HG03575 (cell line): ENCODE measurements around the gene ARHGAP22.

Source experiments
- ATAC-seq: cut with Tn5 transposase; IDR thresholded peaks from one replicate; pipeline ENCODE4 v1.9.1; 2021; ENCODE audit not compliant: unreplicated experiment, insufficient number of reproducible peaks, low FRiP score; ENCODE audit errors: extremely low read depth

The ARHGAP22 gene

DNA sequence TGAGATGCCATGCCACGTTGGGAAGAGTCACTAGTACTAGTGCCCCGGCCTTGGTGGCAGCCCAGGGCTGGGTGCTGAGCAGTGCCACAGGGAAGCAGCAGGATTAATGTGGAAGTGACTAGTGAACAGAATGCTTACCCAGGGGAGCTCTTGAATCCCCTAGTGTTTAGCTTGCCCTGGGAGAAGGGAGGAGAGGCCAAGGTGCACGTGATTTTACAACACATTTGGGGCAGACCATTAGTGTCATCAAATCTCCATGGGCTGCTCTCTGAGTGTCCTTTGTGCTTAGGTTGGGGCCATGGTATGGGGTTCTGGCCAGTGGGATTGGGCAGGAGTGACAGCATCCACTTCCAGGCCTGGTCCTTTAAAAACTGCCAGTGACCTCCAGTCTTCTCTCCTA is 37.5 kb downstream of the ARHGAP22 start:
- no peak for ATAC-seq

DNA sequence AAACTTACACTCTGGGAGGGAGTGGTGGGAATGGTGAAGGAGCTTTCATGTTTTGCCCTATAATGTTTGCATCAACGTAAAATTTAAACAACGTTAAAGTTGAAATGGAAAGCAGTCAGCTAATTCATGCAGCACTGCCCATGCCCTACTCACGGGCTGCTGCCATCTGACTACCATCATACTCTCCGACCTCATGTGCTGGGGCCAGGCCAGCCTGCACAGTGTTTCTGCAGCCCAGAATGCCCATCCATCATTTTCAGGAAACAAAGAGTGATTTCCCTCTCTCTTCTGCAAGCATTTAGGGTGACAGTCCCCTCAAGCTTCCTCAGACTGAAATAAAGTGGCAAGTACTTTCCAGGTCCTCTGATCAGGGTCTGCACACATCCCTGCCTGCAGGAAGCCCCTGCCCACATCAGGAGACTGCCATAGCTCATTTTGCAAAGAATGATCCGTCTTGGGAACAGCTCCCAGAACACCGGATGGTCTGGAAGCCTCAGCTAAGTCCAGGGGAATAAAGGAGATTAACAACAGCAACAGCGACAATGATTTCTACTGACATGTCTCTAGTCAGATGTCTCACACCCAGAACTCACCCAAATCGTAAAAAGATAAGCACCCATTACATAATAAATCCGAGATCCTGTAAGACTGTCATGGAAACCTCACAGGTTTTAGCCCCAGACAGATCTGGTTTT is 40.3 kb downstream of the ARHGAP22 start:
- no peak for ATAC-seq

DNA sequence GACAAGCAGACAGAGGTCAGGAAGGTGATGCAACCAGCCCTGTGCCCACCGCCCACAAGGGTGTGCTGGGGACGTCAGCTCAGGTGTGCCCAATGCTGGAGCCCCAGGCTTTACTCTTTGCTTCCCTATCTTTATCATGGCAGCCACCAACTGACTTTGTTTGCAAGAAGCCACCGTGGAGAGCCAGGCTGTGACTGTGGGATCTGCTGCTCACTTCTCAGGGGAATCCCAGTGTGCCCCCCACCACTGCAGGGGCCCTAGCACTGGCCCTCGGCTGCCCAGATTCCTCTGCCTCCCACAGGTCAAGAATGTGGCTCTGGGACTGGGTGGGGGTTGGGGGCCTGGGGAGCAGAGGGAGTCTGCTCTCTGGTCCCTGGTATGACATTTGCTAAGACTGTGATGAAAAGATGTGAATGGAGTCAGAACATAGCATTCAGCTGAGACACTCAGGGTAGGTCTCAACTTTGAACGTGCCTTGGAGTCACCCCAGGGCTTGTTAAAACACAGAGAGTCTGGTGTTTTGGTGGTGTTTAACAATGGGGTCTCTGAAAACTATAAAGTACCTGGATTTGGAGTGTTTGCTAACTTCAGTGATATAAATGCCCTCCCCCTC is 47.3 kb downstream of the ARHGAP22 start:
- no peak for ATAC-seq

DNA sequence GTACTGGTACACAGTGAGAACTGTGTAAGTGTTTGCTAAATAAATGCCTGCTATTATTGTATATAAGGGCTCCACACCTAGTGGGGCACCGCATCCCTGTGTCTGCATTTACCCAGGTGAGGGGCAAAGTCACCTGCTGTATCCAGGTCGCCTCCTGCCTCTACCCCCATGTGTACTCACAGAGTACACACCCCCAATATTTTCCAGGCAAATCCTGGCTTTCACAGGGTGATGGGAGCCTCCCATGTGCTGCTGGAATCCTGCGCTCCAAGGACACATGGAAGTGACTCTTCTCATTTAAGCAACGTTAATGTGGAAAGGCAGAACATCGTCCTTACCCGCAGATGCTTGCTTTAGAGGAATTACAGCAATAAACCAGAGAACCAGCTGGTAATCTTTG is 48.2 kb downstream of the ARHGAP22 start:
- ATAC-seq: no peak

DNA sequence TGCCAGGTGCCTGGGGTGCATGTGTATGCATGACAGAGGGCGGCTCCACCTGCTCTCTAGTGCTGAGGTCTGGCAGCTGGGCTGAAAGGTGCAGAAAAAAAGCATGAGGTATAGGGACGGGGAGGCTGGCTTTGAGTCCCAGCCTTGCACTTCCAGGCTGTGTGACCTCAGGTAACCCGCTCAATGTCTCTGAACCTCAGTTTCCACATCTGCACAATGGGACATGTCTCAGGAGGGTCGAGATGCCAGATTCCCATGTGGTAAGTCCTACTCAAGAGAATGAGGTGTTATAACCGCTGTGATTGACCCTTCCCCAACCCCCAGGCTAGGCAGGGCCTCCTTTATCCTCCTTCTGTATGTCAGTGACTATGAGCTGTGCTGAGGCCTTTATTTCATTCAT is 48.8 kb downstream of the ARHGAP22 start:
- no peak for ATAC-seq

DNA sequence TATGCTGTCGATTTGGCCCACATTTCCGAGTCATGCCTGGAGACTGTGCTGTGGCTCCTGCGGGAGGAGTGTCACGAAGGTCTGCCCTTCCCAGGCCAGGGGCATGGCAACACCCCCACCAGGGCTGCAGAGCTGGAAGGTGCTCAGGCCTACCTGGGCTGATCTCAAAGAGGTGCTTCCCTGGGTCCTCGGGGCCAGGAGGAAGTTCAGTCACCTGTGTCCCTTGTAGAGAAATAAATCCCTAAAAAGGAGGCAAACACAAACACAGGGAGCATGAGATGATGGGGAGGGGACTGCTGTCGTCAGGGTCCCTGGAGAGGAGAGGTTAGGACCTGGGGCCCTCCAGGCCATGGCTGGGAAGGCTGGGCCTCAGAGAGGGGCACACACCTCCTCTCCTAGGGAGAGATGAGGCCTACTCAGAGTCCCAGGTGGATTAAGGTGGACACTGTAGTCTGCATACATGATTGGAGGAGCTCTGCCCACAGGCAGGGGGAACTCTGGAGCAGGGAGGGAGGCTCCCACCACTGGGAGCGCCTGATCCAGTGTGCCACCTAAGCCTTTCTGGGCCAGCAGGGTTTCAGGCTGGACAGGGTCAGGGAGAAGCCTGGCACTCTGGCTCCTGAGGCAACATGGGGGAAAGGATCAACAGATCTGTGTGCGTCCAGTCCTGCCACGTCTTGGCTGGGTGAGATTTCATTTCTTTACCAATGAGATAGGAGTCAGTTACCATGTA is 49.4 kb downstream of the ARHGAP22 start:
- ATAC-seq: no peak

DNA sequence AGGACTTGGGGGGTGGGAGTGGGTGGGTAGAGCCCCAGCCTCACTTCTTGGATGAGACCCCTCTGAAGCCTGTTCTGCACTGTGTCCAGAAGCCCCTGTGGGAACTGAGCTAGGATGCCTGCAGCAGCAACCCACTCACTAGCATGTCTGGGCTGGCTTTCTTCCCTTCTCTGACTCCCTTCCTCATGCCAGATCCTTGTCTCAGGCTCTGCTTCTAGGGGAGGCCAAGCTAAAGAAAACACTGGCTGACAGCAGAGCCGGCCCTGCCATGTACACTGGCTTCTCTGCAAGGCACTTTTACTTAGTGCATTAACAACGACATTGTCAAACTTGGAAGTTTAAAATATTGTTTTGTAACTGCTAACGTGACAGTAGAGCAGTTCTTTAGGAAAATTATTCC is 50.2 kb downstream of the ARHGAP22 start:
- no peak for ATAC-seq

DNA sequence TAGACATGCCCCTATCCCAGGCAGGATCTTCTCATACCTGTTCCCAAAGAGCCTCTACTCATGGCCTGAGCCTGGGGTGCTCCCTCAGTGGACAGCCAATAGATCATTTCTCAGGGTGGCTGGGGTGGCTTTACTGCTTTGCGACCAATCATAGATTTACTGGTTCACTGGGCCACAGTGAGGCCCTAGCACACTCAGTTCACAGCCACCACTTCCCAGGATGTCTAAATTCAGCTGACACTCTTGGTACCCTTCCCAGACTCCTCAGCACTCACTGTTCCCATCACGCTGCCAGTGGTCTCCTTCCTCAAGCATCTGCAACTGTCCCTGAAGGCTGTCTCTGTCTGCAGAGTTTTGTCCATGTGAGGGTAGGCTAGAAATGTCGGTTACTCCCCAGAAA is 50.6 kb downstream of the ARHGAP22 start:
- no peak for ATAC-seq

DNA sequence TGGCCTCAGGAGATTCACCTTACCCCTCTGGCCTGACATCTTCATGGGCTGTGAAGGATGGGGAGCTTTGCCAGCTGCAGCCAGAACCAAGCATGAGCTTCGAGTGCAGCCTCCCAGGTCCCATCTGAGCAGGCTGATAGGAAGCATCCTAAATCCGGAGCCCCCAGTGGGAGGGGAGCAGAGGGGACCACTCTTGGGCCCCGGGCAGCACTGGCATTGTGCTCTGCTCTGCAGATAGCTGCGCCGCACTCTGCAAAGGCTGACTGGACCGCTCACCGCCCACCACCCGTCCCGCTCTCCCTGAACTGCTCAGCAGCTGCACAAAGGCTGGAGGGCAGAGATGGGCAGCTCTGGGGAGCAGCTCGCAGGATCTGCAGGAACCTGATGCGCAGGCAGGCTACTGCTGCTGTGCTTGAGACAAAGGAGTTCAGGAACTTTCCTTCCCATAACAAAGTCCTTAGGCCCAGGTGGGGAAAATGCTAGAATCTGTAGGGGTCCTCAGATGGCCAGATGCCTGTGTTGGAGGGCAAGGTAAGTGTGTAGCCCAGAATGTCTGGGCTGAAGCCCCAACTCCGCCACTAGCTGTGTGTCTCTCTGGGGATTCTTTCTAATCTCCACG is 51.8 kb downstream of the ARHGAP22 start:
- ATAC-seq: no peak

DNA sequence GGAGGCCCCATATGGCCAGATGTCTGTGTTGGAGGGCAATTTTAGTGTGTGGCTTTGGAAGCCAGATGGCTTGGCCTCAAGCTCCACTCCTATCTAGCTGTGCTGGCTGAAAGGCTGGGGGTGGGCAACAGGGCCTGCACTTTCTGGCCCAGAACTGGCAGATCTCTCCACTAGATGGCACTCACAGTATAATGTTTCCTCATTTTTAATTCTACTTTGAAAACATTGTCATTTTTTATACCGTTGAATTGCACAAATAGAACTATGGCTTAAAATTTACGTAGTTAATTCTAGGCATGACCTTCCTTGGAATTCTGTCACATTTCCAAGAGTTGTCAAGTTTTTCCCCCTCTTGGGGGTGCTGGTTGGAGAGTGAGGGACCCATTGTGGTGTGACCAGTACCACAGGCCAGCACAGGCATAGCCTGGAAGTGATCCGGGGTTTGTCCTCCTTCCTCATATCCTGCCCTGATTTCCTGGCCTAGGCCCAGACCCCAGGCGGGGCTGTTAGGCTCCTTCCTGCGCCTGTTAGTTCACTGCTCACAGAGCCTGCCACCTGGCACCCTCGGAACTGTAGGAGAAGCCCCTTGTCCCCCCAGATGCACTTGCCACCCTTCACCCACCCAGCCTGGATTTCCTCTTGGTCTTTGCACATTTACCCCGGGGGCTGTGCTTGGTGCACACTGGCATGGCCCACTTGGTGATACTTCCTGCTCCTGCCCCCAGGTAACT is 52.8 kb downstream of the ARHGAP22 start:
- no peak for ATAC-seq

DNA sequence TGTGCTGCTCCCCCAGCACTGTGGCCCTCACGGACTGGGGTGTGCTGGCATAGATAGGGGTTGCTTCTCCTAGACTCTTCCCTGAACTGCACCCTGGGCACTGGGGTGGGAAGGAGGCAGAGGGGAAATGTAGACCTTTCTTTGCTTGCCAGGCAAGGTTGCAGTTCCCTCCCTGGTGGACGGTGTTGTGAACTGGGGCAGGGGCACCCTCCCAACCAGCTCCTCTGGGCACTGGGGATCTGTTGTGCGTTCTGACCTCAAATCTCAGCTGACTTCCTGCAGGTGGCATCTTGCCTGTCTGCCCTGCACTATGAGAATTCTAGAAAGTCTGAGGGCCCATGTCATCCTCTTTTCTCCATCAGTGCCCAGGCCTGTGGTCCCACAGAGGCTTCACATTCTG is 53.9 kb downstream of the ARHGAP22 start:
- ATAC-seq: no peak

DNA sequence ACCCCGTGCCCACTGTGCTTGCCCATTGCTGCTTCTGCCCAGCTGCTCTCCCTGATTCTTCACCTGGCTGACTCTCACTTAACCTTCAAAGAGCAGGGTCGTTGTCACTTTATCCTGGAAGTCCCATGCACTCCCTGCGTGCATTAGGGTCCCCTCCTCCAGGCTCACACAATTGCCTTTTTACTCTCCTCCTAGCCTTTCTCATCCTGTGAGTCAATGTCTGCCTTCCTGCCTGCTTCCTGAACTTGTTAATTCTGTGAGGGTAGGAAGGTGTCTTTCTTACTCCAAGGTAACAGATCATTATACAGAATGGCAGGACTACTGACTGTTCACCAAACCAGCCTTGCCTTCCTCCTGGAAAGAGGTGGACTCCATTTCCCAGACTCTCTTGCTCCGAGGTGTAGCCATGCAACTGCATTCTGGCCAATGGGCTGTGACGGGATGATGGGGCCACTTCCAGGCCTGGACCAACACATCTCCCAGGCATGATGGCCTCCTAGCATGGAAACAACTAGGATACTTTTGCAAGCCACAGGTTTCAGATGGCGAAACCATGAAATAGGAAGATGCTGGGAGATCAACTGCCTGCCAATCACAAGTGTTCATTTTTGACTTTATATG is 54.7 kb downstream of the ARHGAP22 start:
- no peak for ATAC-seq

DNA sequence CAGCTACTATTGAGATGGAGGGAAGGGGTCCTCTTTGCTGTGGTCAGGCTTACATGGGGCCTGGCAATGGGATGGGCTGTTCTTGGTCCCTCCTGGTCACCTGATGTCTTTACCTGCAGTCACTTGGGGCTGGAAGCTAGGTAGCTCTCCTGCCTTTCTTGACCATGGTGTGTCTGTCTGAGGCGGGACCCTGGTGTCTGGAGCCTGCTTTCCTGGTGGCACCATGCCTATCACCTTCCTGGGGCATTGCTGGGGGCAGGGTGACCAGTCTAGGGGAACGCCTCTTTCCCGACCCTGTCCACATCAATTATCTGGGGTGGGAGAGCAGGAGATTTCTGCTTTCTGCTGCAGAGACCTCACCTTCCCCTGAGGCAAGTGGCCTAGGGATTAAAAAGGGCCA is 55.6 kb downstream of the ARHGAP22 start:
- ATAC-seq: no peak

DNA sequence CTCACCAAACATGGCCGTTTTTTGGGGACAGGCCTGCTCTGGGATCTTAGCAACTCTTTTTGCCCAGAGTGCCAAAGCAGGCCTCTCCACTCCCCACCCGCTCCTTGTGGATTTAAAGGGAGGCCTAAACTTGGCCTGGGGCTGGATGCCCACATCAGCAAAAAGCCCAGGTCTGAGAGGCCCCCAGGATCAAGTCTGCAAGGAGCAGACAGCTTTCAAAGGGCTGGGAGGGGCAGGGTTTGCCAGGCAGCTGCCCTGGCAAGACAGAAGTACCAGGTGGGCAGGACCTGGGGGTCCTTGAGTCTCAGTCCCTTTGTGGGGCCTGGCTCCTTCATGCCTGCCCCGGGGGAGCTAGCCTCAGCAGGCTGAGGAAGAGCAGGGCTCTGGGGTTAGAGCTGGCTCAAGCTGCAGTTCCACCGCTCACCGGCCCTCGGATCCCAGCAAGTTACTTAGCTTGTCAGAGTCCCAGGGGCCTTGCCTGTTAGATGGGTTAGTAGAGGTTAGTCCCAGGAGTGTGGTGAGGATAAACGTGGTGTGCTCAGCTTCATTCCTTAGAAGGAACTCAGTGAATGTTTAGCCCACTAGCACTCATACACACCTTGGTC is 56.2 kb downstream of the ARHGAP22 start:
- no peak for ATAC-seq

DNA sequence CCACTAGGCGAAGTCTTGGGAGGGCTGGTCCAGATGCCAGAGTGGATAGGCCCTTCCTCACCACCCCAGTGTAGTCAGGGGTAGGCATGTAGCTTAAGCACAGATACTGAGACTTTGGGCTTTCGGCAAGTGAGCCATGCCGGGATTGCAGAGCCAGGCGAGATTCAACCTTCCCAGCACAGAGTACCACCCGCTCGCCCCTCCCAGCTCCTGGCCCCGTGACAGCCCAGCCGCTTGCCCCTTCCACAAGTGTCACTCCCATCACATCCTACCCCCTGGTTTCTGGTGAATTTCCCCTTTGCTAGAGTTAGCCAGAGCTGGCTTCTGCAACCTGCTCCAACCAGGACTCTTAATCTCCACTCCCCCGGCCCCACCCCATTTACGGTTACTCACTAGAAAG is 56.9 kb downstream of the ARHGAP22 start:
- ATAC-seq: no peak

DNA sequence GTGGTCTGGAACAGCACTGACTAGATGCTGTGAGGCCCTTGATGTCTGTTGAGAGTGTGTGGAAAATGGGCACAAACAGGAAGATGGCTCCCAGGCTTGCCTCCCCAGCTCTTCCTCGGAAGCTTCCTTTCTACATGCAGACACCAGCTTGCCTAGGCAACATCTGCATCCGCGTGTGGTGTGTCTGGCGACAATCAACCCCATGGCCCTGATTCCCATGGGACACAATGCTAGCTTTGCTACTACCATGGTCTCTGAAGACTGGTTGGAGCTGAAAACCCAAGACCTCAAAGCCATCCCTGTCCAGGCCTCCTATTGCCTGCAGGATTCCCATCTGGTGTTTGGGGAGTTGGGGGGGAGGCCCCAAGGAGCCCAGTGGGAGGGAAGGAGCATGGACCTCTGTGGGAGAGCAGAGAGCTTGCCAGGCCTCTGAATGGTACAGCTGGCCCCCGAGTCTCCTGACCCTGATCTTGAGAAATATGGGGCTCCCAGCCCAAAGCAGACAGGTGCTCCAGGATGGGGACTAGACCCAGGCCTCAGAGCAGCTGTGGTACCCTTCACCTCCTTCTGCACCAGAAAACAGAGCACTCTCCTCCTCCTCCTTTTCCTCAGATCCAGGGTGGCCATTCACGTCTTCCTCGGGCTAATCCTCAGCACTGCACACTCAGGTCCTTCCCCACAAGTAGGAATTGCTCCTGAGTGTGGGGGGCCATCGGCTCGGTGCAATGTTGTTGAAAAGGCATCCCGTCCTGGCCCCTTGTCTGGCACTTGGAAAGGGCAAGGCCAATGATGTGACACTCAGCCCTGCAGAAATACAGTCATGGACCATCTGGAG is 57.6 kb downstream of the ARHGAP22 start:
- no peak for ATAC-seq

DNA sequence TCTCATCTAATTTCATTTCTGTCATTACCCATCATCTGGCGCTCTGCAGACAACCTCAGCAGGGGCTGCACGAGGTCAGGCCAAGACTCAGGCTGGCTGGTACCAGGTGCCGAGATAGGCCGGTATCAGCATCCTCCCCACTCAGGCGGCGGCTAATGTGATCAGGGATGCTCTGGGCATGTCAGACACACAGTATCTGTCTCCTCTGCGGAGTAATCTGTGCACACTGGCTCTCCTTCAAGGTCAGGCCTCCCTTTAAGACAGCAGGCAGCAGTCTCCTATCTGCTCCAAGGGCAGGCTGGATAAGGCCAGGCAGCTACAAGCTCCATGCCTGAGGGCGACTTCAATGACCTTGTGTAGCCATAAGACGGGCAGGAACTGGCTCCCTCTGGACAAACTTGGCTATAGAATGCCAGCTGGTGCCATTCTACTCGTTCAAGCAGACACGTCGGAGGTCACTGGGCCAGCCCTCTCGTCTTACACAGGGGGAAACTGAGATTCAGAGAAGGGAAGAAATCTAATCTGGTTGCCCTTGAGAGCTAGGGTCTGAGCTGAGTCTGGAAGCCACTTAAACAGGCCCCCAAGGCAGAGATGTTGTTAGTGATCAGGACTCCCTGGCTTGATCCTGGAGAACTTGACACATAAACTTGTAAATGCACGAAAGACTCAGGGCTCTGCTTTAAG is 59.3 kb downstream of the ARHGAP22 start:
- ATAC-seq: no peak
